Lung (tissue), 12 donors: ENCODE data around the gene BCOR. TPM values are rescaled to one million over a fixed set of nuclear protein-coding genes. Genes with fewer than 3 reads are reported as not detected.

ENCODE experiments used
- ATAC-seq: fragments of 200-7000 bp; cut with Tn5 transposase; one replicate; pipeline ENCODE4 v1.9.1; 2020; ENCODE audit warnings: moderate number of reproducible peaks; ENCODE audit not compliant: insufficient read depth, low FRiP score
- DNase-seq, 3 donors: peaks; one replicate each; pipeline ENCODE4 v3.0.0-alpha.2; 2013 to 2017
- H3K27ac ChIP-seq, 2 donors: one replicate each; pipeline ENCODE4 v1.5.1; 2013; ENCODE audit warnings: mild to moderate bottlenecking in 2 of 2, moderate library complexity in 2 of 2, control low read depth in 1 of 2, inconsistent platforms in 1 of 2, low read depth in 1 of 2, low read length in 1 of 2
- H3K27me3 ChIP-seq, 3 donors: one replicate each; pipeline ENCODE4 v1.5.1; 2013; ENCODE audit warnings: low read length in 2 of 3; ENCODE audit not compliant: control insufficient read depth in 3 of 3, insufficient read depth in 3 of 3
- H3K36me3 ChIP-seq, 4 donors: one replicate each; pipeline ENCODE4 v1.5.1; 2013; ENCODE audit warnings: low read length in 4 of 4, mild to moderate bottlenecking in 1 of 4, moderate library complexity in 1 of 4; ENCODE audit not compliant: control insufficient read depth in 4 of 4, insufficient read depth in 4 of 4
- H3K4me1 ChIP-seq, 5 donors: one replicate each; pipeline ENCODE4 v1.5.1; 2013; ENCODE audit warnings: low read length in 5 of 5, mild to moderate bottlenecking in 2 of 5, moderate library complexity in 1 of 5; ENCODE audit not compliant: control insufficient read depth in 5 of 5, insufficient read depth in 5 of 5
- H3K4me3 ChIP-seq: one replicate; pipeline ENCODE4 v1.5.1; 2013; ENCODE audit warnings: mild to moderate bottlenecking, control low read depth, moderate library complexity
- H3K9ac ChIP-seq, 2 donors: one replicate each; pipeline ENCODE4 v1.5.1; 2013; ENCODE audit warnings: low read length in 2 of 2, control low read depth in 1 of 2; ENCODE audit not compliant: insufficient read depth in 1 of 2
- H3K9me3 ChIP-seq, 4 donors: one replicate each; pipeline ENCODE4 v1.5.1; 2013; ENCODE audit warnings: low read length in 3 of 4, mild to moderate bottlenecking in 1 of 4, moderate library complexity in 1 of 4; ENCODE audit not compliant: control insufficient read depth in 4 of 4, insufficient read depth in 3 of 4
- WGBS, 2 donors: extraction: QIAGEN DNeasy Blood & Tissue Kit; methylation state at CpG; one replicate each; pipeline ENCODE4 v1.1.7; 2013; 5-methylcytosine and 5-hydroxymethylcytosine counted together
- polyA plus RNA-seq, 2 donors: library from polyadenylated mRNA; stranded (reverse); fragments of 200-250 nt; gene quantifications; one replicate each; pipeline ENCODE4 v1.2.1, GENCODE V29; 2013
- total RNA-seq, 2 donors: library from RNA; depleted of rRNA in 1 of 2; stranded (reverse); fragments of >200 nt in 1 of 2; gene quantifications; one replicate each; pipeline ENCODE4 v1.2.1, GENCODE V29; 2014 to 2021
- TF ChIP-seq, protein P1 (sequence below): IDR thresholded peaks from 2 replicates; pipeline ENCODE4 v1.5.1; 2012; ENCODE audit warnings: mild to moderate bottlenecking; ENCODE audit errors: control extremely low read depth, extremely low read depth
- donor health status: control.
- donor health status: control.
- donor health status: Bipolar disorder and iron deficiency.
- donor health status: healthy.
- donor health status: DM: yes; HTN: yes; CAD: no.

Gene BCOR
- total and polyA plus RNA-seq, 4 donors, result 10.8 to 67.2 (median 15.9) TPM

DNA sequence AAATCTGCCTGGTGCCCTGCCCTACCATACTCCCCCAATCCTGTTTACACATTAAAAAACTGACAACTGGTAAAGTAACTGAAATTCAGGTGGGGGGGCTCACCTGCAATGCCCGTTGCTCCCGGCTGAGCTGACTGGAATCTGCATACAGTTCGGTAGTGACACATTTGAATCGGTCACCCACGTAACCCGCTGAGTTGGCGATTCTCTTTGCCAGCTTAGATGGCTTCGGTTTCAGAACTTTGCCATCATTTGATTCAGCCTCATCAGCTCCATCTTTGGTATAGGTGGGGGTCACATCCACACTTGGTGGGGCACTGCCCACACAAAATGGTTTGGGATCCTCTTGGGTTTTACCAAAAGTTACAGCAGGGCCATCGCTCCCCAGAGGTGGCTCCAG lies 25.5 kb downstream of the BCOR start:
- TF ChIP-seq, protein P1, sequence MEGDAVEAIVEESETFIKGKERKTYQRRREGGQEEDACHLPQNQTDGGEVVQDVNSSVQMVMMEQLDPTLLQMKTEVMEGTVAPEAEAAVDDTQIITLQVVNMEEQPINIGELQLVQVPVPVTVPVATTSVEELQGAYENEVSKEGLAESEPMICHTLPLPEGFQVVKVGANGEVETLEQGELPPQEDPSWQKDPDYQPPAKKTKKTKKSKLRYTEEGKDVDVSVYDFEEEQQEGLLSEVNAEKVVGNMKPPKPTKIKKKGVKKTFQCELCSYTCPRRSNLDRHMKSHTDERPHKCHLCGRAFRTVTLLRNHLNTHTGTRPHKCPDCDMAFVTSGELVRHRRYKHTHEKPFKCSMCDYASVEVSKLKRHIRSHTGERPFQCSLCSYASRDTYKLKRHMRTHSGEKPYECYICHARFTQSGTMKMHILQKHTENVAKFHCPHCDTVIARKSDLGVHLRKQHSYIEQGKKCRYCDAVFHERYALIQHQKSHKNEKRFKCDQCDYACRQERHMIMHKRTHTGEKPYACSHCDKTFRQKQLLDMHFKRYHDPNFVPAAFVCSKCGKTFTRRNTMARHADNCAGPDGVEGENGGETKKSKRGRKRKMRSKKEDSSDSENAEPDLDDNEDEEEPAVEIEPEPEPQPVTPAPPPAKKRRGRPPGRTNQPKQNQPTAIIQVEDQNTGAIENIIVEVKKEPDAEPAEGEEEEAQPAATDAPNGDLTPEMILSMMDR, result no peak
- no peaks in the 10 kb centered on the region for H3K27me3 ChIP-seq
- peaks cover 0 to 4% (median 0%) of the 10 kb centered on the region in 5 donors for H3K4me1 ChIP-seq
- H3K9me3 ChIP-seq, result peaks cover 0 to 8% (median 0%) of the 10 kb centered on the region in 4 donors
- H3K9ac ChIP-seq, result no peak overlapping the region
- peaks cover 9 to 34% (median 12%) of the 10 kb centered on the region in 4 donors for H3K36me3 ChIP-seq
- no peak overlapping the region for H3K27ac ChIP-seq
- WGBS, 2 donors, result 92 to 97% methylated on average over 9 of the region's 9 CpGs
- no peak for ATAC-seq
- H3K4me3 ChIP-seq, result no peak overlapping the region
- no peak for DNase-seq

DNA sequence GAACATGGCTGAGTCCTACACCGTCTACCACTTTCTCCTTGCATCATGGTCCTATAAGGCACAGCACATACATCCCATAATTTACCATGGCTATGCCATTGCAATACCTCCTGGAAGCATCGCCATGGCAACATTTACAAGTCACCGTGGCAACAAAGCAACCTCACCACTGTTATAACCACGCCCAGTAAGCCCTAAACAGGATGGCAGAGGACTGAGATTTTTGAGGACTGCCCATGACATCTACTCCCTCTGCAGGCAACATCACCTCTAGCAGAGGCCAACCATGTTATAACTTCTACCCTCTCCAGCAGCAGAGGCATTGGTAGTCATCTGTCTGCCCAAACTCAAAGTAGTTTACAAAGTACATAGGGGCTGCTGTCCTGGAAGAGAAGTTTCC lies 29.7 kb downstream of the BCOR start:
- no peak overlapping the region for H3K9ac ChIP-seq
- ATAC-seq (no peak), DNase-seq (no peak)
- peaks cover 8 to 24% (median 13%) of the 10 kb centered on the region in 4 donors for H3K36me3 ChIP-seq
- WGBS, 2 donors, result 84 to 87% methylated on average over 4 of the region's 4 CpGs
- TF ChIP-seq, protein P1, result no peak
- H3K27ac ChIP-seq, result no peak overlapping the region
- H3K4me3 ChIP-seq, result no peak overlapping the region
- peaks cover 0 to 6% (median 0%) of the 10 kb centered on the region in 5 donors for H3K4me1 ChIP-seq
- H3K9me3 ChIP-seq, result peaks cover 0 to 8% (median 0%) of the 10 kb centered on the region in 4 donors
- H3K27me3 ChIP-seq, result no peaks in the 10 kb centered on the region

DNA sequence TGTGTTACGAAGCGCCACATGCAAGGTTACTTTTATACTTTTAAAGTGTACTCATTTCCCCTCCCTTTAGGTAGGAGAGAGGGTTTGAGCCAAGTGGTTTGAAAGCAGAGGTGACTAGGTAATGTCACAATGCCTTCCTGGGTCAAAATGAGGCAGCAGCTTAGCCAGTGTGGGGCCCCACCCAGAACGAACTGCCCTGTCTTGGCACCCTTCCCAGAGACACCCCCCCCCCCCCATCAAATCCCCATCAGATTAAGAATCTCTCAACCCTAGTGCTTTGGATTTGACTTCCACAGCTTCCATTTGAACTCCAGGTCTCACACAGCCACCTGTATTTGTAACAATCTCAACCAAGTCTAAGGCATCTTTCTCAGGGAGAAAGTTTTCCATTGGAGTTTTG lies 31.1 kb downstream of the BCOR start:
- no peak for DNase-seq
- no peak overlapping the region for H3K4me3 ChIP-seq
- H3K27ac ChIP-seq, result no peak overlapping the region
- WGBS, 2 donors, result 67 to 68% methylated on average over 3 of the region's 3 CpGs
- H3K27me3 ChIP-seq, result no peaks in the 10 kb centered on the region
- peaks cover 0 to 8% (median 0%) of the 10 kb centered on the region in 4 donors for H3K9me3 ChIP-seq
- TF ChIP-seq, protein P1, result no peak
- H3K36me3 ChIP-seq, result peaks cover 4 to 25% (median 16%) of the 10 kb centered on the region in 4 donors
- no peak overlapping the region for H3K9ac ChIP-seq
- ATAC-seq, result no peak
- H3K4me1 ChIP-seq, result peaks cover 0 to 16% (median 0%) of the 10 kb centered on the region in 5 donors
